ENCODE data around the gene FOXO6. TPM values are rescaled to one million over a fixed set of nuclear protein-coding genes. Genes with fewer than 3 reads are reported as not detected.

FOXO6 gene
- total and polyA plus RNA-seq, 2 donors from 2014 or later: 0.47 to 1.0 TPM

DNA sequence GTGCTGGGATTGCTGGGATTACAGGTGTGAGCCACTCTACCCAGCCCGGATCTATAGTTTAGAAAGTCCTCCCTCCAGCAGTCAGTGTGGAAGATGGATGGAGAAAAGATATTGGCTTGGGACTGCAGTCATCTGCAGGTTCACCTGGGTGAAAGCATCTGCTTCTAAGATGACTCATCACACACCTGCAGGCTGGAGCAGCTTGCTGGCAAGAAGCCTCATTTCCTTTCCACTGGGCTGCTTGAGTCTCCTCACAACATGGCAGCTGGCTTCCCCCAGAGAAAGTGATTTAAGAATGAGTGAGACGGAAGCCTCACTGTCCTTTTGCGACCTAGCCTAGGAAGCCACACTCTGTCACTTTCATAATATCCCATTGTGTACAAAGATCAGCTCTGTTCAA lies 50.0 kb downstream of the FOXO6 start:
- FAIRE-seq (no peak), DNase-seq (no peak)
- no peaks in the 10 kb centered on the region for H3K27me3 ChIP-seq (ENCODE audit: control insufficient read depth, insufficient read depth, low read length)
- H3K9me3 ChIP-seq (ENCODE audit: control insufficient read depth in 2 of 3, insufficient read depth in 1 of 3, low read length in 3 of 3): no peaks in the 10 kb centered on the region
- intact Hi-C loops (cut with DNase I): no loop called here
- H3K4me3 ChIP-seq (ENCODE audit: low read length in 3 of 3): no peak overlapping the region
- no peaks in the 10 kb centered on the region for H3K36me3 ChIP-seq (ENCODE audit: control insufficient read depth in 2 of 3, insufficient read depth in 3 of 3, low read length in 3 of 3)
- TF ChIP-seq, protein P1, sequence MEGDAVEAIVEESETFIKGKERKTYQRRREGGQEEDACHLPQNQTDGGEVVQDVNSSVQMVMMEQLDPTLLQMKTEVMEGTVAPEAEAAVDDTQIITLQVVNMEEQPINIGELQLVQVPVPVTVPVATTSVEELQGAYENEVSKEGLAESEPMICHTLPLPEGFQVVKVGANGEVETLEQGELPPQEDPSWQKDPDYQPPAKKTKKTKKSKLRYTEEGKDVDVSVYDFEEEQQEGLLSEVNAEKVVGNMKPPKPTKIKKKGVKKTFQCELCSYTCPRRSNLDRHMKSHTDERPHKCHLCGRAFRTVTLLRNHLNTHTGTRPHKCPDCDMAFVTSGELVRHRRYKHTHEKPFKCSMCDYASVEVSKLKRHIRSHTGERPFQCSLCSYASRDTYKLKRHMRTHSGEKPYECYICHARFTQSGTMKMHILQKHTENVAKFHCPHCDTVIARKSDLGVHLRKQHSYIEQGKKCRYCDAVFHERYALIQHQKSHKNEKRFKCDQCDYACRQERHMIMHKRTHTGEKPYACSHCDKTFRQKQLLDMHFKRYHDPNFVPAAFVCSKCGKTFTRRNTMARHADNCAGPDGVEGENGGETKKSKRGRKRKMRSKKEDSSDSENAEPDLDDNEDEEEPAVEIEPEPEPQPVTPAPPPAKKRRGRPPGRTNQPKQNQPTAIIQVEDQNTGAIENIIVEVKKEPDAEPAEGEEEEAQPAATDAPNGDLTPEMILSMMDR (IDR thresholded peaks at IDR 0.05; ENCODE audit: borderline replicate concordance, extremely low read depth, insufficient read depth): no peak
- H3K9ac ChIP-seq (ENCODE audit: low read length in 3 of 3): no peak overlapping the region
- no peak overlapping the region for H3K27ac ChIP-seq (ENCODE audit: low read depth in 2 of 2, low read length in 2 of 2)
- no peaks in the 10 kb centered on the region for H3K4me1 ChIP-seq (ENCODE audit: control insufficient read depth in 2 of 3, insufficient read depth in 2 of 3, low read depth in 1 of 3, low read length in 3 of 3)

DNA sequence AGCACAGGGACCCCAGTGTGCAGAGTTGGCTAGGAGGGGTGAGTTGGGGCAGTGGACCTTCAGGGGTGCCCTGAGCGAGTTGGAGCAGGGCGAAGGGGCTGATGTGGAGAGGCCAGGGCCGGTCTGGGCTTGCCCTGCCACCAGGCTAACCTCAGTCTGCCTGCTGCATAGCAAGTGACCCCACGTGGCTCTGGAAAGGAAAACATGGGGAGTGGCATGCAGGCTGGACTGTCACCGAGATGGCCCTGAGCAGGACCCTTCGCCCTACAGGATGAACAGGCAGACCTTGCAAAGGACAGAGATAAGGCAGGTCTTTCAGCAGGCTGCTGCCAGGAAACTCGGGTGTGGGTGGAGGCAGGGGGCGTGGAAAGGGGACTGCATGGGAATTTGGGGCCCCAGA lies 51.5 kb downstream of the FOXO6 start:
- Histone ChIP-seq H3K27ac (ENCODE audit: low read depth in 2 of 2, low read length in 2 of 2) (no peak overlapping the region), H3K27me3 (ENCODE audit: control insufficient read depth, insufficient read depth, low read length) (no peaks in the 10 kb centered on the region), H3K9me3 (ENCODE audit: control insufficient read depth in 2 of 3, insufficient read depth in 1 of 3, low read length in 3 of 3) (no peaks in the 10 kb centered on the region), H3K36me3 (ENCODE audit: control insufficient read depth in 2 of 3, insufficient read depth in 3 of 3, low read length in 3 of 3) (no peaks in the 10 kb centered on the region), H3K4me3 (ENCODE audit: low read length in 3 of 3) (no peak overlapping the region), H3K9ac (ENCODE audit: low read length in 3 of 3) (no peak overlapping the region), H3K4me1 (ENCODE audit: control insufficient read depth in 2 of 3, insufficient read depth in 2 of 3, low read depth in 1 of 3, low read length in 3 of 3) (no peaks in the 10 kb centered on the region)
- intact Hi-C loops (cut with DNase I): no loop called here
- no peak for DNase-seq
- FAIRE-seq: no peak
- TF ChIP-seq, protein P1 (IDR thresholded peaks at IDR 0.05; ENCODE audit: borderline replicate concordance, extremely low read depth, insufficient read depth): no peak

DNA sequence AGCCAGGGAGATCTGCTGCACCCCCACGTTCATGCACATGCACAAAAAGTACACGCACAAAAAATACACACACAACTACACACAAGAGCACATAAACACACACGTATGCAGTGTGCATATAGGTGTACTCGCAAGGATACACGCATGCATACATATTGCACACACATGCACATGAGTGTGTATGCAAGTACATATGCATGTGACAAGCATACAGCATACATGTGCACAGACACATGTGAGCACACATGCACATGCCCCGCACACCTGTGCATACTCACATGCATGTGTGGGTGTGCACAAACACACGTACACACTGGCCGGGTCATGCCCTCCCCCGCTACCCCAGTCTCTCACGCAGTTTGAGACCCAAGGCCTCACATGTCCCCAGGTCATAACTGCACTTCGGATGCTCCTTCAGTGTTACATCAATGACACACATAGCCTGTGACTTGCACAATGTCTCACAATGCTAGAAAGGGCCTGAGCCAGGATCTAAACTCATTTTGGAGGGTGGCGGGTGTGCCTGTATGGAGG lies 52.6 kb downstream of the FOXO6 start:
- H3K27ac ChIP-seq (ENCODE audit: low read depth in 2 of 2, low read length in 2 of 2): no peak overlapping the region
- peak in 1 of 5 donors; percentile 43 for DNase-seq
- H3K4me1 ChIP-seq (ENCODE audit: control insufficient read depth in 2 of 3, insufficient read depth in 2 of 3, low read depth in 1 of 3, low read length in 3 of 3): no peaks in the 10 kb centered on the region
- no peaks in the 10 kb centered on the region for H3K27me3 ChIP-seq (ENCODE audit: control insufficient read depth, insufficient read depth, low read length)
- TF ChIP-seq, protein P1 (IDR thresholded peaks at IDR 0.05; ENCODE audit: borderline replicate concordance, extremely low read depth, insufficient read depth): no peak
- H3K9ac ChIP-seq (ENCODE audit: low read length in 3 of 3): no peak overlapping the region
- H3K9me3 ChIP-seq (ENCODE audit: control insufficient read depth in 2 of 3, insufficient read depth in 1 of 3, low read length in 3 of 3): no peaks in the 10 kb centered on the region
- H3K36me3 ChIP-seq (ENCODE audit: control insufficient read depth in 2 of 3, insufficient read depth in 3 of 3, low read length in 3 of 3): no peaks in the 10 kb centered on the region
- intact Hi-C loops (cut with DNase I): no loop called here
- FAIRE-seq: no peak
- H3K4me3 ChIP-seq (ENCODE audit: low read length in 3 of 3): no peak overlapping the region

DNA sequence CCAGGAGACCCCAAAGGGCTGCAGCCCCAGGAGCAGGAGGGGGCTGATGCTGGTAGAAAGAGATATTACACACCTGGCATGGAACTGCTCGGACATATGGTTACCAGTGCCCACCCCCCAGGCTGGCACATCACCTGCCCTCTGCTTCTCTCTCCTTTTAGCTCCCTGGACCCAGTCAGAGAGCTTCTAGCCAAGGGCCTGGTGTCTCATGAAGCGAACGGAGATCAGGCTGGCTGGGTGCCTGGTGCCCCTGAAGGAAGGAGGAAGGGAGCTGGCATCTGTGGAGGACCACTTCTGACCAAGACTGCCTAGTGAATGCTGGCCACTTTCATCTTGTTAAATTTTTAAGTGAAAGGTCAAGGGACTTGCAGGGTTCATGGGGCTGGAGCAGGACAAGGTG lies 53.1 kb downstream of the FOXO6 start:
- no peaks in the 10 kb centered on the region for H3K36me3 ChIP-seq (ENCODE audit: control insufficient read depth in 2 of 3, insufficient read depth in 3 of 3, low read length in 3 of 3)
- no peaks in the 10 kb centered on the region for H3K9me3 ChIP-seq (ENCODE audit: control insufficient read depth in 2 of 3, insufficient read depth in 1 of 3, low read length in 3 of 3)
- no peak overlapping the region for H3K27ac ChIP-seq (ENCODE audit: low read depth in 2 of 2, low read length in 2 of 2)
- H3K27me3 ChIP-seq (ENCODE audit: control insufficient read depth, insufficient read depth, low read length): no peaks in the 10 kb centered on the region
- TF ChIP-seq, protein P1 (IDR thresholded peaks at IDR 0.05; ENCODE audit: borderline replicate concordance, extremely low read depth, insufficient read depth): no peak
- no peak overlapping the region for H3K4me3 ChIP-seq (ENCODE audit: low read length in 3 of 3)
- H3K4me1 ChIP-seq (ENCODE audit: control insufficient read depth in 2 of 3, insufficient read depth in 2 of 3, low read depth in 1 of 3, low read length in 3 of 3): no peaks in the 10 kb centered on the region
- DNase-seq: no peak
- H3K9ac ChIP-seq (ENCODE audit: low read length in 3 of 3): no peak overlapping the region
- no peak for FAIRE-seq
- intact Hi-C loops (cut with DNase I): no loop called here

All from kidney (tissue), 14 donors.